Omental fat pad (tissue), 4 donors: ENCODE data around the gene GADD45GIP1. TPM values are rescaled to one million over a fixed set of nuclear protein-coding genes. Genes with fewer than 3 reads are reported as not detected.

ENCODE experiments used
- ATAC-seq: fragments of 150-250 bp; one replicate; pipeline ENCODE4 v1.9.1; 2016; ENCODE audit warnings: mild to moderate bottlenecking, moderate library complexity; ENCODE audit not compliant: low FRiP score
- DNase-seq: peaks from one replicate; pipeline ENCODE4 v3.0.0-alpha.2; 2019; ENCODE audit warnings: low spot score
- total RNA-seq, 4 donors: library from RNA; depleted of rRNA; stranded (reverse); fragments of >200 nt; gene quantifications; one replicate each; pipeline ENCODE4 v1.1.0, GENCODE V29; 2016
- TF ChIP-seq, protein P1 (sequence below), 3 donors: fragments of 450-650 bp; IDR thresholded peaks; one replicate each; pipeline ENCODE4 v1.5.1; 2016 to 2017; ENCODE audit warnings: antibody characterized with exemption in 3 of 3, mild to moderate bottlenecking in 3 of 3, moderate library complexity in 2 of 3

Gene GADD45GIP1
- total RNA-seq, 4 donors from 2014 or later = 27.2 to 37.7 (median 32.8) TPM

DNA sequence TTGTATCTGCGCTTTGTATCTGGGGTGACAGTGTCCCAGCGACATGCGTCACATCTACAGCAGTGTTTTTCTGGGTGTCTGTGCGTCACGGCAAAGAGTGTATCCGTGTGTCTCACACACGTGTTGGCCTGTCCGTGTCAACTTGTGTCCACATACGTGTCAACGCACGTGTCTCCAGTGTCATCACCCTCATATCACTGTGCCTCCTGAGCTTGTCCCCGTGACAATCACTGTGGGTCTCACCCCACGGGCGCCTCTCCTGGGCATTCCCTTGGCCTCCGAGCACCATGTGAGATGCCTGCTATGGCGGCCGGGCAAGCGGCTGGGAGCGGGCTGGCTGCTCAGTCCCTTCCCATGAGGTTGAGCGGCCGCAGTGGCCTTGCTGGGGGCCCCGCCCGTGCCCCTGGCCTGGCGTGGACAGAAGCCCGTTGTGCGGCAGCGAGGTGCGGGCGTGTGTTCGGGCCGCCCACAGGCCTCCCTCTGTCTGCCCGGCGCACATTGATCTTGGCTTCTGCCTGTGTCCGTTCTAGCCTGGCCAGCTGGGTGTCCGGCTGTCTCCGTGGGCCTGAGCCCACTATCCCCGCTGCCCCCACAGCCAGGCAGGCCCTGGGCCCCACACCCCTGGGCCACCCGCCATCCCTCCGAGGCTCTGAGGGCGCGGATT is 44.6 kb upstream of the GADD45GIP1 start:
- ATAC-seq = peak; percentile 28
- TF ChIP-seq, protein P1, sequence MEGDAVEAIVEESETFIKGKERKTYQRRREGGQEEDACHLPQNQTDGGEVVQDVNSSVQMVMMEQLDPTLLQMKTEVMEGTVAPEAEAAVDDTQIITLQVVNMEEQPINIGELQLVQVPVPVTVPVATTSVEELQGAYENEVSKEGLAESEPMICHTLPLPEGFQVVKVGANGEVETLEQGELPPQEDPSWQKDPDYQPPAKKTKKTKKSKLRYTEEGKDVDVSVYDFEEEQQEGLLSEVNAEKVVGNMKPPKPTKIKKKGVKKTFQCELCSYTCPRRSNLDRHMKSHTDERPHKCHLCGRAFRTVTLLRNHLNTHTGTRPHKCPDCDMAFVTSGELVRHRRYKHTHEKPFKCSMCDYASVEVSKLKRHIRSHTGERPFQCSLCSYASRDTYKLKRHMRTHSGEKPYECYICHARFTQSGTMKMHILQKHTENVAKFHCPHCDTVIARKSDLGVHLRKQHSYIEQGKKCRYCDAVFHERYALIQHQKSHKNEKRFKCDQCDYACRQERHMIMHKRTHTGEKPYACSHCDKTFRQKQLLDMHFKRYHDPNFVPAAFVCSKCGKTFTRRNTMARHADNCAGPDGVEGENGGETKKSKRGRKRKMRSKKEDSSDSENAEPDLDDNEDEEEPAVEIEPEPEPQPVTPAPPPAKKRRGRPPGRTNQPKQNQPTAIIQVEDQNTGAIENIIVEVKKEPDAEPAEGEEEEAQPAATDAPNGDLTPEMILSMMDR (IDR thresholded peaks at IDR 0.05) = no peak
- DNase-seq = no peak

- TF ChIP-seq, protein P1 (IDR thresholded peaks at IDR 0.05) = no peak
- no peak for DNase-seq
- no peak for ATAC-seq
Observed at GRCh38 chr19:13001166-13001501, 44.1 kb upstream of the GADD45GIP1 start.

DNA sequence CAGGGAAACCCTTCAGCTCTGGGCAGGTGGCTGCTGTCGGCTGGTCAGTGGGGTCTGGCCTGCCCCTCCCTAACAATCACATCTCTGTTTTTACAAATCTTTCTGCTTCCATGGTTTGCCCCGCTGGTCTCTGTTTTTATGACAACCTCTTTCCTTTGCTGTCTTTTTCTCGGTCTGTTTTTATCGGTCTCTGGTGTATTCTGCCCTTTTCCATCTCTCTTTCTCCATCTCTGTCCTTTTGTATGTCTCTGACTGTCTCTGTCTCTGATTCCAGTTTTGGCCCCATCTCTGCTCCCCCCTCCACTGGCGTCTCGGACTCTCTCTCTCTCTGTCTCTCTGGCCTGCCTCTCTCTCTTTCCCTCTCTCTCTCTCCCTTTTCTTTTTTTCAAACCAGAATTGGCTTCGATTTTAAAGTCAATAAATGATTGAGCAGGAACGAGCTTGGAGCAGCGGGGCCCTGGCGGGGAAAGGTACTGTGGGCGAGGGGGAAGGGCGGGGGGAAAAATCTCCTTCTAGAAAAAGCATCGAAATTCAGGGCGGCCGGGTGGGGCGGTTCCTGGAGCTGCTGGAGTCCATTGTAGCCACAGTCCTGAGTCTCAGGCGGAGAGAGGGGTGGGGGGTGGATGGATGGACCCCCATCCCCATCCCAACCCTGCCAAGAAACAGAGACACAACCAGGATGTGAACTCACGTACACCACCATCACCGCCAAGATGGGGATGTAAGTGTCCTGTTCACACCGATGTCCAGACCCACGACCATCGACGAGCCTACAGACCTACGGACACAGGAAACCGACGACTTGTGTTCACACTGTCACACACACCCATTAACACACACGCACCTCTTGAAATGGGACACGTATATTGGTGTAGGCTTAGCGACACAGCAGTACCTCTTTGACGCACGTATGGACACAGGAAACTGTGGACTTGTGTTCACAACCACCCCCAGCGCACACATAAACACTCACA is 41.2 kb upstream of the GADD45GIP1 start:
- DNase-seq = no peak
- ATAC-seq = no peak
- TF ChIP-seq, protein P1 (IDR thresholded peaks at IDR 0.05) = no peak

DNA sequence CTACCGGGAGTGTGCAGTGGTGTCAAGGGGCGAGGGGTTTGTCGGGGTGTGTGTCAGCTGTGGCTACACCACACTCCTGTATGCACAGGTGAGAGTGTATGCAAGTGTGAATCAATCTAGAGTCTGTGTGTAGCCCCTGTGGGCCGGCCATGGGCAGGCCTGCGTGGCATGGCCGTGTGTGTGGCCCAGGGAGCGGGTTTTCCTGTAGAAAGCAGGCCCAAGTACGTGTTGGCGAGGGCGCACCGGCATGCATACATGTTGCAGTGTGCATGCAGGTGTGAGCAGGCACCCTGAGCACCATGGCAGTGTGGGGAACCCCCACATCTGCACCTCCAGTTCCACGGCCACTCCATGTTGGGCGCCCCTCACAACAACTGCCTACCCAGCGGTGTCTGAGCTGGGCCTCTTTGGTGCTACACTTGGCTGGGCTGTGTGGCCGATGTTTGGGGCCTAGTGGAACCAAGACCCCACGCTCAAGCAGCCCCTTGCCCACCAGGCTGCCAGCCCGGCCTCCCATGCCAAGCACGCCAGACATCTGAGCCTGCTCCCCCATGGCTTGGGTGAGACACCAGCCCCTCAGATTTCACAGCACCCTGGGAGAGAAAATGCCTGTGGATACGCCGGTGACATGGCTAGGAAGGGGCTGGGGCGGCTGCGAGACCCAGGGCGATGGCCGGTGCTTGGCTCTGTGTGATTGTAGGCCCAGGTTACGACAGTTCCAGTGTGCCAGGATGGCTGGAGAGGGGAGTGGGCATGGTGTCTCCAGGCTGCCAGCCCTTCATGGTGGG is 40.4 kb upstream of the GADD45GIP1 start:
- DNase-seq = no peak
- TF ChIP-seq, protein P1 (IDR thresholded peaks at IDR 0.05) = no peak
- ATAC-seq = no peak

DNA sequence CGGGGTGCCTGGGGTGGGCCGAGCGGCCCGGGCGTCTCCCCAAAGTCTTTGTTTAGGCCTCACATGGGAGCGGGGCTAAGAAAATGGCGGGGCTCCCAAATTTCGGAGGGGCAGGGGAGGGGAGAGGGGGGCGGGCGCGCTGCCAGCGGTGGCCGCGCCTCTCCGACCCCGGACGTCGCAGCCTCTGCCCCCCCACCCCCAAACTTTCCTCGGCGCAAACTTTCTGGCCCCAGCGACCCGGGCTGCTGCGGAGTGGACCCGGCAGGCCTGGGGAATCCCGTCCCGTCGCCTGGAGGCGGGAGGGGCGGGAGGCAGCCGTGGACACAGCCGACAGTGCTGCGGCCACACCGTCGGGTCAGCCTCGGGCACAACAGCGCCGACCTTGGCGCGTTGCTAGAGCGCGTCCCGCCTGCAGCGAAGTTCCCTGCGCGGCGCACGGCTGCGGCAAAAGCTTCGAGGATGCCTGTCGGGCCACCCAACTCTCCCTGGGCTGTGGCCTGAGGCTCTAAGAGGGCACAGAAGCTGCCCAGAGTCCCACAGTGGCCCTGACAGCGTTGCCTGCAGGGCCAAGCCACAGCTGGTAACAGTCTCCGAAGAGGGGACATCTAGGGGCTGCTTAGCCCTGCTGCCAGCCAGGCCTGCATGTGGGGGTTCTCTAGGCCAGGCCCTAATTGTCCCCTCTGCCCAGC is 39.5 kb upstream of the GADD45GIP1 start:
- DNase-seq (no peak), ATAC-seq (peak; percentile 26)
- TF ChIP-seq, protein P1 (IDR thresholded peaks at IDR 0.05) = no peak

DNA sequence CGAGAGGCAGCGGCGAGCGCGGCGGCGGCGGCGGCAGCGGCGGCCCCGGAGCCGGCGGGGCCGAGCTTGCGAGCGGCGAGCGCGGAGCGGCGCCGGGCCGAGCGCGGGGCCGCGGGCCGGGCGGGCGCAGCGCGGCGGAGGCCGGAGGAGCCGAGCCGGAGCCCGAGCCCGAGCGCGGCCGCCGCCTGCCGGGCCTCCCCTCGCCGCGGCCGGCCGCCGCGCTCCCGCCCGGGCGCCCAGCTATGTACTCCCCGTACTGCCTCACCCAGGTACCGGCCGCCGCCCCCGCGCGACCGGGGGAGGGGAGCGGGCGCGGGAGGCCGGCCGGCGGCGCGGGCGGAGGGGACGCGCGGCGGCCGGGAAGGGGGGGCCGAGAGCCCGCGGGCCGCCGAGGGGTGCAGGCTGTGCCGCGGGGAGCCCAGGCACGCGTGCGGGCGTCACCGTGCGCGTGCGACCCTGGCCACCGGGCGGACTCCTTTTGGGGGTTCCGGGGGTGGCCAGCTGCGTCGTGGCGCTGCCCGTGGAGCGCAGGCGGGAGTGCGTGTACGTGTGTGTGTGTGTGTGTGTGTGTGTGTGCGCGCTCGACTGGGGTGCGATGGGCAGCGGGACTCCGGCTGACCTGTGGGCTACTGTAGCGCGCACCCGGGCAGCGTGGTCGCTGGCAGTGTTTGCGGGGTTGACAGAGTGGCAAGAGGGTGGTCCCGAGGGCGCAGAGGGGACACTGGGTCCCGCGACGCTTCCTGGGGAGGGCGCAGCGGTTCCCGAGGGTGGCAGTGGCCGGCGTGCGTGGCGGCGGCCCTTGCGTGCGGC is 38.8 kb upstream of the GADD45GIP1 start:
- peak; percentile 49 for ATAC-seq
- TF ChIP-seq, protein P1 (IDR thresholded peaks at IDR 0.05) = no peak
- no peak for DNase-seq
